NK-92 treated with Interleukin-12 subunit alpha and Interleukin-12 subunit beta, amount 100 ng/mL, for 24 hours (cell line): ENCODE data around the gene PGM3.
"Not testable (repeated sequence)": the region's sequence is repeated elsewhere in the genome, so short reads cannot be mapped to it uniquely, and the experiment has no call there.

Experiments
- DNase-seq: peaks from one replicate; lab custom pipeline; 2025; lab: John Stamatoyannopoulos, UW

Gene PGM3, protein sequence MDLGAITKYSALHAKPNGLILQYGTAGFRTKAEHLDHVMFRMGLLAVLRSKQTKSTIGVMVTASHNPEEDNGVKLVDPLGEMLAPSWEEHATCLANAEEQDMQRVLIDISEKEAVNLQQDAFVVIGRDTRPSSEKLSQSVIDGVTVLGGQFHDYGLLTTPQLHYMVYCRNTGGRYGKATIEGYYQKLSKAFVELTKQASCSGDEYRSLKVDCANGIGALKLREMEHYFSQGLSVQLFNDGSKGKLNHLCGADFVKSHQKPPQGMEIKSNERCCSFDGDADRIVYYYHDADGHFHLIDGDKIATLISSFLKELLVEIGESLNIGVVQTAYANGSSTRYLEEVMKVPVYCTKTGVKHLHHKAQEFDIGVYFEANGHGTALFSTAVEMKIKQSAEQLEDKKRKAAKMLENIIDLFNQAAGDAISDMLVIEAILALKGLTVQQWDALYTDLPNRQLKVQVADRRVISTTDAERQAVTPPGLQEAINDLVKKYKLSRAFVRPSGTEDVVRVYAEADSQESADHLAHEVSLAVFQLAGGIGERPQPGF

DNA sequence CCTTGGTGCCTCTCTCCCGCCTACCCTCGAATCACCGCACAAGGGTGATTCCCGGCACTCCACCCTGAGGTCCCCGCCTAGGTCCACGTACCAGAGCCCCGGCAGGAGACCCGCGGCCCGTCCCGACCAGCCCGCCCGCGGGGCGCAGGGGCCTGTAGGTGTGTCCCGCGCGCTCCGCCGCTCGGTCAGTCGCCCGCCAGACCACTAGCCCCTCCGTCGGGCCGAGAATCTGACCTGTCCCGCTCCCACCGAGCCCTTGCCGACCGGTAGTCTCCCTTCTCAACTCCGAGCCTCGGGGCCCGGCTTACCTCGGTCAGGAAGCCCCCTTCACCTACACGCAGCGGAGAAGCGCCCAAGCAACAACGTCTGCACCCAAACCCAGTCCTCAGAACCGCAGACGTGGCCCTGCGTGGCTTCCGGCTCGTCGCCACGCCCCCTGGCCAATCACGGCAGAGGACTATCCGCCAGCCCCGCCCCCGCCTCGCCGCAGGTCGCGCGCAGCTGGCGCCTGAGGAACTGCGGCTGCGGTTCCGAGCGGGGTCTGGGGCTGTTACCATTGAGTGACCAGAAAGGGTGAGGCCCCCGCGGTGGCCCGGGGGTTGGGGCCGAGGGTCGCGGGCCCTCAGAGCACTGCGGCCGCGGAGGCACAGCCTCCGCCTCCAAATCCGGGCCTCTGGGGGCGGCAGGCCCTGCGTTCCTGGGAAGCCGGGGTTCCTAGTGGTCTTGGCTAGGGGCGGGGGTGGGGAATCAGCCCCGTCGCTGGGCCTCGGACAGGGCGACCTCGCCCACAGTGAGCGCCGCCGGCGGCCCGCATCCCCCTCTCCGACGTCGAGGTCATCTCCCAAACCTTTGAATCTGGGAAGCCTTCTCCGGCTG is at the start of gene PGM3, which contains the start of gene RWDD2A:
Gene PGM3 (minus strand): TSS at position 395 of the 876 bp plus-strand sequence. CDS start 2,253 bp downstream, outside the sequence.
Gene RWDD2A (plus strand): TSS at position 487 of the 876 bp plus-strand sequence. CDS start 1,095 bp downstream, outside the sequence.
- DNase-seq, result peak; percentile 82

DNA sequence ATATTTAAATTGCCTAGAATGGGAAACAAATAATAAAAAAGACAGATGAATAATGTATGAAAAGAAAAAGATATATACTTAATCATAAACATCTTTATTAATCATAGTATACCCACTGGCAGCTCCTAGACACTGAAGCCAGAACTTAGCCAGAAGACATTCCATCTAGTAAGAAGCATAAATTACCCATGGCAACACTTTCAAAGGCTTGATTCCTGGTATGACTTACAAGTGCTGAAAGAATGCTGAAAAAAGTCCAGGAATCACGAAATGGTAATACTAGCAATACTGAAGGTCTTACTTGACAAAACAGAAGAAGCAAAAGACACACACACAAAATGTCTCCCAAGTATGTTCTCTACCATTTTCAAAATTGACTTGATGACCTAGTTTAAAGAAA is 38.1 kb upstream of the PGM3 start:
- no peak for DNase-seq

DNA sequence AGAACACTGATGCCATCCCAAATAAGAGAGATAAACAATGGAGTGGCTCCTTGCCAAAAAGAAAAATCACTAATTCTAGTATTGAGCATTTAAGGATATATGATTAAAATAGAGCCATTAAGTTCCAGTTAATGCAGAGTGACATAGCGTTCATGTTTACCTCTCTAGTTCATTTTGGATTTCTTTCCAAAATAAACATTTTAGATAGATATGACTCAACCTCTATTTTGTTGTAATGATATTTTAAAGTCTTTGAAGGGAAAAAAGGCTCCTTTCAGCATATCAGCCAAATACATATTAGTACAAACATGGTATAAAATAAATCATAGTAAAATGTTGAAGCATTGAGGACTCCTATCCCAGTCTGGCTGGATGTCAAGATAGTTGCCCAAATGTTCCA is 33.5 kb upstream of the PGM3 start:
- no peak for DNase-seq

DNA sequence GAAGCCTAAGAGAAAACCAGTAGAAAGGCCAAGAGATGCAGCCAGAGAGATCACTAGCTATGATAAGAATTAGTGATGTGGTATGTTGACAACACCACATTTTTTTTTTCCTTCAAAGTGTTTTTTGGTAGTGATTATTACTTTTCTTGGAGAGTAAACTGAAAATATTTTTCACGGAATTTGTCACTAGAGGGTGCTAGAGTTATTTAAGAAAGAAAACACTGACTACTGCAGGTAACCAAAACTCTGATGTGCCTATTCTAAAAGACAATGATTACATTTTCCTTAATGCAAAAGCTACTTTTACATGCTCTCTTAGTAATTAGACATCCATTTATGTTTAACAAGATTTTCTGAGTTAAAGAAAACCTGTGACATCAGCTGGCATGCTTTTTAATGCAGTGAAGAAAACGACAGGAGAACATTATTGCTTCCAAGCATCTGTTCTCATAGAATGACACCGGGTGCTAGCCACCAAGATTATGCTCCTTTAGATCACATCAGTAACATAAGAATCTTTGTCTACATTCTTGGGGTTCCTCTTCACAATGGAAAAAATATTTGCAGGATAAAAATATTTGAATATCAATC is 28.9 kb upstream of the PGM3 start:
- no peak for DNase-seq

DNA sequence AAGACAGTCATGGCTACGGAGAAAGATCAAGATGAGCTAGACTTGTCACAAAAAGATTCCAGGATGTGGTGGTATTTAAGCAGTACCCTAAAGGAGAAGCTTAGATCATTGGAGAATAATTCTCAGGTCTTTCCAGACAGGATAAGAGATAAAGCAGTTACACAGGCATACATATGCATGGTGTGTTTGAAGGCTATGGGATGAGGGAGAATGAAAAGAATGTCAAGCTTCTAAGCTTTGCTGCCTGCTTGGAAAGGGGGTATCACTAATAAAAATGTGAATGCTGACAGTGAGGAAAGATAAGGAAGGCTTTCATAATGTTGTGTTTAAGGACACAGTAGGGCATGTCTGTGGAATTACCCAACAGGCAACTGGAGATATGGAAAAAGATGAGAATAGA is 28.2 kb upstream of the PGM3 start:
- no peak for DNase-seq

DNA sequence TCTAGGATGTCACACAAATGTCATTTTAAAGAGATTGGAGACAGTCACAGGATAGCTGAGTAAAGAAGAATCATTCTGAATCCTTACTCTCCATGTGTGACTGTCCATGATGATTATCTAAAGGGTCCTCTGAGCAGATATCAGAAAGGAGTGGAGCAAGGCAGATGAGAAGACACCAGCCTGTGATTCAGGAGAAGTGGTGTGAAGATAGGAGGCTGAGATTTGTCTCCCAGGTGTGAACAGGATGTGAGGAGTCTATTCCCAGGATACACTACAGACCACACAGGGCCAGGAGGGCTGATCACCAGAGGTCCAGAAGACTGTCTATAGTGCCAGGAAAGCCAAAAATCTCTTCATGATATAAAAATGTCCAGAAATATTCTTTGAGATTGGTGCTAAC is 27.1 kb upstream of the PGM3 start:
- no peak for DNase-seq

DNA sequence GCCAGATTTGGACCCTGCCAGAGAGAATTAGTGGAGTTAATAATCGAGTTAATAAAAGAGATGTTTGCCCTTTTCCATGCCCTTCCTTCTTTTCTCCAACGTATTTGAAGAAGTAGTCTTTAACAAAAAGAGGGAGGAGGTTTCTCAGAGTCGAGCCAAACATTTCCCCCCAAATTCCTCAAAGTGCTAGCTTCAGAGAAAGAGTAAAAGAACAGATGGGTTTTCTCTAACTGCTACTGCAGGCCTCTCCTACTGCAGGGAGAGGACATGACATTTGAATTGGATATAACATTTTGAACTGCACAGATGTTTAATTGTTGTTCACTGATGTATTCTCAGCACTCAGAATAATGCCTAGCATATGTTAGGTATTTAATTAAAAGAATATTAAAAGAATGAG is 25.6 kb upstream of the PGM3 start:
- no peak for DNase-seq

DNA sequence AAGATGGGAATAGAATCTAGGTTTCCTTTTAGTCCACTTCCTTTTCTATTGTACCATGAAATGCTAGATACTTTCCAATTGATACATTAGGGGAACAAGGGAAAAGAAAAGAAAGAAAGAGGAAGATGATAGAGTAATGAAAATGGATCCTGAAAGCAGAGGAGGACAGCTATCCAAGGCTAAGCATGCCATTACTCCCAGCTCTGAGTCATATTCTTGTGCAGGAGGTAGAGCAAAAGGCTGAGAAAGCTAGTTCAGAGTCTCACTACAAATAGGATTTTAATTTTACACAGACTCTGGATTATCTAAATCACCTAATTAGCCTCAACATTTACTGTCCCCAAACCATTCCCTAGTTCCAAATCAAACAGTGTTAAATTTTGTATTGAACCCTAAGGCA is 23.7 kb upstream of the PGM3 start:
- no peak for DNase-seq

DNA sequence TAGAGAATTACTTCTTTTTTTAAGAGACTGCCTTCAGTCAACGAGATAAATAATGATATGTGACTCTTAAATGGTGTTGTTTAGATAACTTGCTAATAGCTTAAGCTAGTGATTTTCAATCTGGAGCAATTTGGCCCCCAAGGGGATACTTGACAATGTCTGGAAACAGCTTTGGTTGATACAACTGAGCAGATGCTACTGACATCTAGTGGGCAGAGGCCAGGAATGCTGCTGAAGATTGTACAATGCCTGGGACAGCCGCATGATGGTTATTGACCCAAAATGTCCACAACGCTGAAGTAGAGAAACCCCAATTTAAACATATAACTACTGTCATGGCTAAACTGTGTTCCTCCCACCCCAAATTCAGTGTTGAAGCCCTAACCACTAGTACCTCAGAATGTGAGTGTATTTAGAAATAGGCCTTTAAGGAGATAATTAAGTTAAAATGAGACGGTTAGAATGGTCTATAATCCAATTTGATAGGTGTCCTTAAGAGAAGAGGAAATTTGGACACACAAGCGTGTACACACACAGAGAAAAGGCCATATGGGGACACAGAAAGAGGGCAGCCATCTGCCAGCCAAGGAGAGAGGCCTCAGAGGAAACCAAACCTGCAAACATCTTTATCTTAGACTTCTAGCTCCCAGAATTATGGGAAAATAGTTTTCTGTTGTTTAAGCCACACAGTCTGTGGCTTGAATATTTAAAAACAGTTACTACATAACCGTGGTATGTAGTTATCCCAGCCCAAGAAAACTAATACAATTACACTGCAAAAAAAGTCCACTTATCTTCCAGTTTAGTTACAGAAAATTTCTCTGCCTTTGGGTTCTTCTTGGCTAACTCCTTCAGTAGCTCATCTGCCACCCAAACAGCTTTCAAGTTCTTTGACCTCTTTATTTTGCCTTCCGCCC is 22.3 kb upstream of the PGM3 start:
- DNase-seq, result peak; percentile 26

DNA sequence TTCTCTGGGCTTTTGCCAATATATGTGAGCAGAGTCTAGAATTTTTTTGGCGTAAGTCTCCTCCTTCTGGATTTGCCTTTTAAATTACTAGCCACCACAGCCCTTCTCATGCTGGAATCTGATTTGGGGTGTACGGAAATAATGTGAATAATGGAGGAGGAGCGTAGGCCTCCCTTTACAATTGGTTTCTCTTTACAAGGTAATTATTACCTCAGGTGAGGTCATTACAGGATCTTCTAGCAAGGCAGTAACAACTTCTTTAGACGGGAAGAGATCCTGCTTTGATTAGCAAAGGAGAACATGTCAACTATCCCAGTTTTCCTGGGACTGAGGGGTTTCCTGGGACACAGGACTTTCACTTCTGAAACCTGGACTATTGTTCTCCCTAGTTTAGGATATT is 9.0 kb upstream of the PGM3 start:
- DNase-seq, result no peak

DNA sequence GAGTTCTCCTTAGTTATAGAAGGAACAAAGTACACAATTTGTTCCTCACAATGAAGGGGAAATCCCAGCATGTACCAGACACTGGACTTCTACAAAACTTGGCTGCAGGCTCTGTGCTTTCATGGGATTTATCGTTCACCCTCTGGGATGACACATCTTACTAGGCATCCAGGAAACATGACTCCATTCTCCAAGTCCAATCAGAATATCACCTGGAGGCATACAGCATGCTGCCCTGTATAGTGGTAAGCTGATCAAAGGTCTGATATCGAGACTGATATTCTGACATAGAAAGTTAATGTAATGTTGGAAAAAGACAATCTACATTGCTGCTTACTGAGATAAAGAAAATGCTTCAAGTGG is 6.8 kb upstream of the PGM3 start:
- DNase-seq, result no peak

DNA sequence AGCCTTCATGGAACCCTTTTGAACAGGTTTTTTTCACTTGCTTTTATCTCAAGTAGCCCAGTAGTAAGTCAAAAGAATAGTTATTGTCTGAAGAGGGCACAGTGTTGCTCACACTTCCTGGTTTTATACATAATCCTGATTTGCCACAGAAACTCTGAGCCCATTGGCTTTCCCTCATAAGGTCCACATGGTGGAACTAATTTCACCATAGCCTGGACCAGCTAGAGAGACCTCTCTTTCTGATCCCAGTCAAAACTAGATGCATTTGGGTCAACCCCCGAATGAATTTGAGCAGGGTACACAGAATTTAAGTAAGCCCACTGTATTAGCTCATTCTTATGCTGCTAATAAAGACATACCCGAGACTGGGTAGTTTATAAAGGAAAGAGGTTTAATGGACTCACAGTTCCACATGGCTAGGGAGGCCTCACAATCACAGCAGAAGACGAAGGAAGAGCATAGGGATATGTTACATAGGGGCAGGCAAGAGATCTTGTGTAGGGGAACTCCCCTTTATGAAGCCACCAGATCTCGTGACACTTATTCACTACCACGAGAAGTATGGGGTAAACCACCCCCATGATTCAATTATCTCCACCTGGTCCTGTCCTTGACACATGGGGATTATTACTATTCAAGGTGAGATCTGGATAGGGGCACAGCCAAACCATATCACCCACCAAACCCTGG is 6.3 kb upstream of the PGM3 start:
- DNase-seq, result no peak

DNA sequence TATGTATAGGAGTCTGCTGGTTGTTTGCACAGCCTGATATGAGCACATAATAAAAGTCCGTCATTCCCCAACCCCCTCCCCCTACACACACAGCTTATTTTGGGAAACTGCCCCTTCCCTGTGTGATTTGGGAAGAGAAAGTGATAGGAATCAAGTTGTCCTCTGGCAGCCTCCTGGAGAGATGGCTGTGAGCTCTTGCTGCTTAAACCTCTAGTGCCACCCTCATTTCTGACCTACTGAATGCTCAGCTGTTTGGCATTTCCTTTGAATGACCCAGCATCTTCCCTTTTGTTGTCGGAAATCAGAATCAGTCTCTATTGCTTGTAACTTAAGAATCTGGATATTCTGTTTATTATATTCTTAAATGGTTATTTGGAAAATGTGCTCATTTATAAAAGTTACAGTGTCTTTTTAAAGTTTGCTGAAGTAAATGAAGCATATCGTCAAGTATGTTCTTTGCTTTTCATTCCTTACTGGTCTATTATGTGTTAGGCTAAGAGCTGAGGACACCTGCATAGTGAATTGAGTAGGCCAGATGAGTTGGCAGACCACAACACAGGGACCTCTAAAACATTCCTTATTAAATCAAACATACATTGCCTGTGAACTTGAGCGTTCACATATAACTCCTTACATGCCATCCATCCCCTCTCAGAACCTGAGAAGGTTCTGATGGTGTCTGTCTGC is 5.6 kb upstream of the PGM3 start:
- no peak for DNase-seq

DNA sequence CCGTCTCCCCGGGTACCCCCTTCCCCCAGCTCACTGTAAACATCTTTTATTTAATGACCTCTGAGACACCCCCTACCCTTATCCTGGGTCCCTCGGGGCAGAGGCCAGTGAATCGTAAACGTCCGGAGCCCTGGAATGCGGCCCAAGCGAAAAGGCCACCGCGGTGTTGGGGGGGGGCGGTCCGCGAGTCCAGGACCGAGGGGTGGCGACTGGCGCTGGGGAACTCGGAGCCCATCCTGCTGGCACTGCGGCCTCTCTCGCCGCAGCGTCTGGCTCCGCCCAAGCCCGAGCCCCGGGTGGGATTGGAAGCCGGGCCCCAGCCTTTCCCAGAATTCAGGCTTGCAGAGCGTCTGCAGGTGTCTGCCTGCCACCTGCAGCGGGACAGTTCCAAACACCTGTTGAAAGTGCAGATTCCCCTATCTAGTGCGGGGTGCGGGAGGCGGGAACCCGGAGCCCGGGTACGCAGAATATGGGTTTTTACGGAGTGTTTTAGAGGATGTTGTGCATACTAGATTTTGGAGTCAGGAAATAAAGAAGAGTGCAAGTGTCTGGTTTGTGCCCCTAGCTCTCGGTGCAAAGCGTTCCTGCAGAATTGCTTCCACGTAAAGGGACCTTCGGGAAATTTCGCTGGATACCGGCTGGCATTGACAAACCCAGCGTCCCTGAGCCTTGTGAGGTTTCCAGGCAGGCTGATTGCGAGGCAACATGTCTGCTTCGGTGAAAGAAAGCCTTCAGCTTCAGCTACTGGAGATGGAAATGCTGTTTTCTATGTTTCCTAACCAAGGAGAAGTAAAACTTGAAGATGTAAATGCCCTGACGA is 892 bp upstream of the PGM3 start:
- DNase-seq, result no peak

DNA sequence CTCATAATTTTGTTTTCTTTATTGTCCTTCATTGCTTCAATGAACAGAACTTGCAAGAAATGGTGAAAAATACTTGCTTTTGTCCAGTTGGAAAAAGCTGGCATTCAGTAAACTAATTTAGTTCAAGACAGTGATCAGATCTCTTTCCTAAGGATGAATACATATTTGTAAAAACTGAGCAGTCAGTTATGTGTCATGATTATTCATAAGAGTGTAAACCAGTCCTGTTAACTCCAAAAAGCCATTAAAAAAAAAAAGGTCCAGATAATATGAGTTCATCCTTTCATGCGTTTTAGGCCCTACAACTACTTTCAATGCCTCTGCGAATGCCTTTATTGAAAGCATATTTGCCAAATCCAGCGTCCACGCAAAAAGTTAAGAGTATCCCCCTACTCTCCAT is 609 bp downstream of the PGM3 start:
- no peak for DNase-seq

DNA sequence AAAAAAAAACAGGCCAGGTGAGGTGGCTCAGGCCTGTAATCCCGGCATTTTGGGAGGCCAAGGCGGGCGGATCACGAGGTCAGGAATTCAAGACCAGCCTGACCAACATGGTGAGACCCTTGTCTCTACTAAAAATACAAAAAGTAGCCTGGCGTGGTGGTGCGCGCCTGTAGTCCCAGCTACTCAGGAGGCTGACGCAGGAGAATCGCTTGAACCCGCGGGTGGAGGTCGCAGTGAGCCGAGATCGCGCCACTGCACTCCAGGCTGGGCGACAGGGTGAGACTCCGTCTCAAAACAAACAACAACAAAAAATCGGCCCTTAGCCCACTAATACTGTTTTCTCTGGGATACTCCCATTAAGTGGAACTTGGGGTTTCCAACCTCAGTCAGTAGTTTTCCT is 1.1 kb downstream of the PGM3 start:
- DNase-seq, result not testable (repeated sequence)

DNA sequence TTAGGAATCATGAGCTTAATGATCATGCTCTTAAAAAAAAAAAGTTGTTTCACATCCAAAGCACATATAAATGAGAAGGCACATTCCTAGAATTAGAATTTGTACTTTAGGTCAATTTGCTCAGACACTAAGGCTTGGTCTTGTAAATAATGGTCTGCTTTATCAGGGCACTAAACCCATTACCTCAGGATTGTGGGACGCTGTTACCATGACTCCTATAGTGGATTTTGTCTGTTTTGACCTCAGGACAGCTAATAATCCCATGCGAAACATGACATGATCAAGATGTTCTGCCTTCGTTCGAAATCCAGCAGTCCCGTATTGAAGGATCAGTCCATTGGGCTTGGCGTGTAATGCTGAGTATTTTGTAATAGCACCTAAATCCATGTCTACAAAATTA is 2.4 kb downstream of the PGM3 start:
- no peak for DNase-seq

DNA sequence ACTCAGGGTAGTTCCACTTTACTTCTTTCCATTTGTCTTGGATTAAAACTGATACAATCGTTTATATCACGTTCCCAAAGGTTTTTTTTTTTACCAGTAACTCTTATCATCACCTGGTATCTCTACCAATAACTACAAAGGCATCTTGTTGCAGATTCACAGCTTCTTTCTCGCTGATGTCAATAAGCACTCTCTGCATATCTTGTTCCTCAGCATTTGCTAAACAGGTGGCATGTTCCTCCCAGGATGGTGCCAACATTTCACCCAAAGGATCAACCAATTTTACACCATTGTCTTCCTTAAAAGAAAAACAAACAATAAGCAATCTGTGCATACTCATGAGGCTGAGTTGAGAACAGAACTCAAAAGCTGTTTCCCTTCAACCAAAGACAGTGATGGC is 4.6 kb downstream of the PGM3 start:
- DNase-seq, result no peak

DNA sequence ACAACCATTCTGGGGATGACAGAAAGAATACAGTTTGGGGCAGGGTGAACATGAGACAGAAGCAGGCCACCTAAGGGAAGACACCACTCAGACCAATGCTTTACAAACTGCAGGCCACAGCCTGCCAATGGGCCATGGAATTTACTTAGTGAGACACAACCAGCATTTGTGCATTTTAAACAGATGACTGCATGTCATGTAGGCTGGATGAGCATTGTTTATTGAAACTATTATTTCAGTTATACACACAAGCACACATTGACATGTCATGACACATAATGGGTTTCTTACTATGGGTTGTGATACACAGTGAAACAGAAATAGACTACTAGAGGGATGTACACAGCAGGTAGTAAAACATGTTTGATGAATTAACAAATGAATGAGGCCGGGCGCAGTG is 8.0 kb downstream of the PGM3 start:
- DNase-seq, result no peak
